ENCODE results near the gene NREP.

Gene NREP

DNA sequence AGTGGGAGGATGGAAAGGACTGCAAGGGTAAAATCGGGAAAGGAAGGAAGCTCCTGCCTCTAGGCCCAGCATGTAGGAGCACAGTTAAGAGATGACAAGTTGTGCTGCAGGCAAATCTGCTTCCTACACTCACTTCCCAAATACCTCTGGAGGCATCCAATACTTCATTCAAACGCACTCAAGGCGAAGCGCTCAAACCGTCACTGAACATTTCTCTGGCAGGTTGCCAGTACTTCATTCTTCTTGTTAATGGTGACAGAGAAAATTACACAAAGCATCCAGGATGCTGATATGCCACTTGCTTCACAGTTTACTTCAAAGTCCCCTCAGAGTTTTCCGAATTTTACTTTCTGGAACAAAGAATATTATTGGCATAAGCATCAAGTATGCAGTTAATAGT, 59.8 kb downstream of the NREP start:
- DNase-seq (ENCODE audit: low read depth) = no peak

DNA sequence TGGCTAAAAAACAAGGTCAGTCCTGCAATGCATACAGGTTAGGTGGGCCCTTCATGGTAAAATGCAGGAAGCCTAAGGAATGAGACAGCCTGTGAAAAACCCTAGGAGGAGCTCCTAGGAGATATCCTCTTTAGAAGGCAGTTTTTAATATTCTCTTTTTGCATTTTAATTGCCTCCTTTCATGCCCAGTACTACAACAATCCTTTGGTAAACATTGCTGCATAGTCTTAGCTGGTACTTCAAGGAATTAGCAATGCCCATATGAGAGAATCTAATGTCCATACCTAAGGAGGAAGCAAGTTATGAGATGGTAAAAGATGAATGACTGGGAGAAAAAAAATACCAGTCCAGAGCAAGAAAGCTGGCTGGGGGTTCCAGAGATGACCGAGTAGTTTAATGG, 61.0 kb downstream of the NREP start:
- no peak for DNase-seq (ENCODE audit: low read depth)

DNA sequence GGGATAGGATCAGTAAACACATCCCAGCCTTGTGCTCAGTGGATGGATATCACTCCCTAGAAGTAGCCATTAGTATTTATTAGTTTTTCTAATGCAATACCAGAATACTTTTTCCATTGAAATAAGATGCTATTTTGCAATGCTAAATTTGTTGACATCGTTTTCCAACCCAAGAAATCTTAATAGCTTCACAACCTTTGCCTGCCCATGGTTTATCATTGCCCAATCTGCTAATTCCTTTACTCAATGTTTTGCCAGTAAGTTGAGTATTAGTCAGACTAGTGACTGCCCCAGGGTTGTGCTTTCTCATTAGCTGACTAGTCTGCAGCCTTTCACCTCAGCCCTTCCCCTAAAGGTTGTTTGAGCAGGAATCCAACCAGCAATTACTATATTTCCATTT, 62.9 kb downstream of the NREP start:
- no peak for DNase-seq (ENCODE audit: low read depth)

DNA sequence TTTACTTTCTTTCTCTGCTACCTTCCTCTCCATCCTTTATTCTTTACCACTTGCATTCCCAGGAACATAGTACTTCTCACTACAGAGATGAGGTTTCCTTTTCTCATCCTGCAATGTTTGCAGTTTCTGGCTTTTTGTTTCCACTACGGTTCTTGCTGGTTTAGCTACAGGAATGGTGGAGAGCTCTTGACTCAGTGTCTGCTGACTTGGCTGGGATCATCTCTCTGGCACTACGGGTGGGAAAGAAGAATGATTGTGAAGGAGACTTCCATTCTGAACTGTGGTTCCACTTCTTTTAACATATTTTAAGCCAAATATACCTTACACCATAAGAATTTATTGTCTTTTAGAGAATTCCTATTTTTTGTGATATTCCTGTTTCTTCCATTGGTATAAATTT, 65.1 kb downstream of the NREP start:
- no peak for DNase-seq (ENCODE audit: low read depth)

DNA sequence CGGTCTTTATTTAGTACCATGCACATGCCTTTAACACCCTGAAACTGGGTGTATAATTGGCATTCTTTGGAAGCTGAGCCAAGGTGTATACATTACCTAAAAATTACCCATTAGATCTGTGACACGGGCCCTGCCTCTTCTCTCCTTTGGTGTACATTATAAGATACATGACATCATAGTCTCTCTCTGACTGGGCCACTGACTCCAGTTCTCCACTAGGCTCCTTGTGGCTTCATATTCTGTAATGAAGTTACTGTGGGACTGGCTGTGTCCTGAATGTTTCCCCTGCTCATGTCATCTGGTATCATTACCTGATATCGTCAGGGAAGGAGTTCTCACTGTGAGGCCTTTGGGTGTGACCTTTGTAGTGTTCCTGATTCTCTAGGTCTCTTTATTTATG, 65.5 kb downstream of the NREP start:
- no peak for DNase-seq (ENCODE audit: low read depth)

DNA sequence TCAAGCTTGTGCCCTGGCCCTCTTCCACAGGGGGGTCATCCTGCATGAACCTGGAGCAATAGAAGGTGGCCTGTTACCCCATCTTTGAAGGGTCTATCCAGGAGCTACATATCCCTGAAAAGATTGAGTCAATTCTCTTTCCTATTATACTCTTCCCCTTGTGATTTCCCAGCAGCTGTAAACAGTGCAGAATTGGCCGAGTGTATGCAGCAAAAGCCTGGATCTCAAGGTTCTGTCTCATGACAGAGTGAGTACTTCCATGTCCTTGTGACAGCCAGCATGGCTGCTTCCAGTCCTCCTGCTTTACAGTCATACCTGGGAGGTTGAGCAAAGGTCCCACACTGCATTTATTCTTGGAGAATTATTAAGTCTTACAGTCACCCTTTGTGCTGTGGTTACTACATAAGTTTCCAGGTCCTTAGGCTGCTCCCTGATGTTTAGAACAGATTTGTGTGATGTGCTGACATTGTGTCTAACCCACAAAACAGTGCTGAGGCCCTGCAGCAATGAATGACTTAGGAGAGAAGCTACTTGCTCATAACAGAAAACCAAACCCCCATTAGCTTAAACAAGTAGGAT, 67.5 kb downstream of the NREP start:
- DNase-seq (ENCODE audit: low read depth) = no peak

DNA sequence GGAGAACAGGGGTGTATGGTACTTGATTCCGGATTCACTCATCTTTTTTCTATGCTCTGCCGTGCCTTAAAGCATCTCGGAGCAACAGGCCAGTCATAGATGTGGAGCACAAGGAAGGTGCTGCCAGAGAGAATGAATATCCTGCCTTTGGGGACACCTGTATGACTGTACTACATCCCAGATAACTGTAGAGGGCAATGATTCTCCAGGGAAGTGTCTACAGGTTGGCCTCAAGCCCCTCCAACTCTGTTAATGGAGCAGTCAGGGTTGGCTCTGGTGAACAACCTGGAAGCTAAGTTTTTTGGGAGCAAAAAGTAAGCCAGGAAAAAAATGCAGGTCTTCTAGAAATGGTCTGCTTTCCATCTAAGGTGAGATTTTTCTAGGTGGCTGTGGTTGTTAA, 71.0 kb downstream of the NREP start:
- no peak for DNase-seq (ENCODE audit: low read depth)

DNA sequence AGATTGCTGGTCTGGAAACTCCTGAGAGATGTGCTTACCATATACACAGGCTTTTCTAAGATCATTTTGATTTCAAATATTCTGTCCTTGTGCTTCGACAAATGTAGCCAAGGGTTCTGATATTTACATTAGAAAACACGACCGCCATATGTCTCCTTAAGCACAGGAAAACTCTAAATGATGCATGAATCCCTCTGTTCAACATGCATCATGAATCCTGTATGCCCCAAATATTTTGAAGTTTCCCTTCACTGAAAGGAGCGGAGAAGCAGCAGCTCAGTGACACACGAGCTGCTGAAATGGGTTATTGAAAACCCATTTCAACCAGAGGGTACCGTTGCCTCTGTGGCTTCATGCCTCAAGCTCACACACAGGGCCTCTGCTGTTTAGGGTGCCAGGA, 74.4 kb downstream of the NREP start:
- no peak for DNase-seq (ENCODE audit: low read depth)

DNA sequence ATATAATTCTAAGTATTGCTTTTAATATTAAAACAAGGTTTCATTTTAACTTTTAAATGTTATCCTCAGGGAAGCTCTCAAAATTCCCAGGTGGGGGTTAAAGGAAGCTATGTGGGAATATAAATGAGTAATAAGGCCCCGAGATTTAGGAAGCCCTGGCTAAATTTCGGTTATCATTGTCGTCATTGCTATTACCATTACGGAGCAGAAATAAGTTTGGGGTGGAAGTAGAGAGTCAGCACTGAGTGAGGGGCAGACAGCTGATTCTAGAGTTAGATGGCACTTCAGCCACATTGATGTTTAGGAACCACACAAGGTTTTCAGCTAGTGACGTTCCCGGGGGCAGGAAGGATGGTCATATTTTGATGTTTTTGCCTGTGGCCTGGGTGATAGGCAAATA, 74.9 kb downstream of the NREP start:
- DNase-seq (ENCODE audit: low read depth) = no peak

DNA sequence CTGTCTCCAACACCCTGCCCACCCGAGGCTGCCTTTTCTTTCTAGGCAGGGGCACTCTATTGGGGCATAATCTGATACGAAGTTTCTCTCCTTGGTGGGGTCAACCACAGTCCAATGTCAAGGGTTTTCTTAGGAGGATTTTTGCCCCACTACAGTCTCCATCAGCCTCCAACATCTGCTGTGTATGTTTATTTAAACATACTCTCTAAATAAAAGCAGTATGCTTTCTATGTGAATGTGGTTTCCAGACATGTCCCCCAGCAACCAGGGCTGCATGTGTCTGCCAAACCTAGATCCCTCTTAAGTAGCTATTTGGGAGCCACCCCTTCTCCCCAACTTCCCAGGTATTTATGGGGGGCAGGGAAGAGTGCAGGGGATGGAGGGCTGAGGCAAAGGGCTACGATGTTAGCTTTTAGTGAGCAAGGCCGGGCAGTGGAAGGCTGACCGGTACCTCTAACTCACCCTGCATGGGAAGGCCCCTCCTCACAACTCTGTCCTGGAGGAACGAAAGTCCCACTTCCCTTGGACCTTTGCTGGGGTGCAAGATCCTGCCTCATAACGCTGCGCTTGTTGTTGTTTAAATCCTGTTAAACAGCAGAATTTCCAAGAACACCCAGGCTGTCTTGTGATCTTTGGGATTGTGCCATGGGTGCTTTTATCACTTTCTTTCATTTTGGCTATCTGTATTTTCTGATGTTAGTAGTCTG, 75.4 kb downstream of the NREP start:
- no peak for DNase-seq (ENCODE audit: low read depth)

DNA sequence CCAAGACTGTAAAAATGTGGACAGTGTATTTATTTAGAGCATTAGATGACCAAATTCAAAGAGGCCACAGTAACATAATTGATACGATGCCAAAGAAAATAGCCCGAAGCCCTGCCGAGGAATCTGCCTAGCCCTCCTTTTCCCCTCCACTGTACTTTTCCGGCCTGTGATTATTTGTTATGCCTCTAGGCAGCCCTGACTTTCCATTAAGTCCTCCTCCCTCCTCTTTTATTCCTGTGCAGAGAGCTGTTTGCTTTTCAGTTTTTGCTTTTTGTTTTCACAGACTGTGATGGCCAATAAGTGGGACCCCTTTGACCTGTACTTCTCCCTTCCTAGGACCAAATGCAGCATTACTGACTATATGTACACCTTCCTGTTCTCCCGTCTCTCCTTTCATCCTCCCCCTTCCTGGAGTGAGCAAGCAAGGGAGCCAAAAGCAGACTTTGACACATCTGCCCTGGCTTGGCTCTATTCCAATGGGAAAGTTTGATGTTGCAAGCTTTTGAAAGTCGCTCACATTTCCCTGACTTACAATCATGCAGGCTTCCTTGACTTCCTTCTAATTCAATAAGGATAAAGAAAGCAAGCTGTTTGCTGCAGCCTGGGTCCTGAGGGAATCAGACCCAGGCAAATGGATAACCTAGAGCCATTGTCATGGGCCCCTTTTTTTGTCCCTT, 76.1 kb downstream of the NREP start:
- DNase-seq (ENCODE audit: low read depth) = no peak

DNA sequence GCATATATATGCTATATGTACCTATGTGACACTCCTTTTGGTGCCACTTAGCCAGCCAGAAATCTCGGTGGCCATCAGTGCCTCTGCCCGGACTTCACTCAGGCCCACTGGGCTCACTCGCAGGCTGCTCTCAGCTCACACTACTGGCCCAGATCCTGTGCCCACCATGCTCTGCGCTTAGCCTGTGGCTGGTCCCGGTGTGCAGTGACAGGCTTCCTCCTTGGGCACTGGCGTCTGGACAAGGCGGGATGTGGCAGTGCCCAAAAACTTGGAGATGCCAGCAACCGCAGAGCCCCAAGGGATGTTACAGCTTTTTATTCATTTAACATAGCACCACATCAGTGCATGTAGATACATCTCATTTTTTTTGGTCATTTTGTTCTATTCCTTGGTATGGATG, 77.4 kb downstream of the NREP start:
- no peak for DNase-seq (ENCODE audit: low read depth)
